K562 (cell line): ENCODE results near the gene FAM118B. TPM values are rescaled to one million over a fixed set of nuclear protein-coding genes. Genes with fewer than 3 reads are reported as not detected.

Experiments
- ATAC-seq: fragments of 200-7000 bp; cut with Tn5 transposase; 3 replicates; pipeline ENCODE4 v1.9.1; 2020; ENCODE audit warnings: moderate library complexity
- BruUV-seq: library from RNA; stranded (reverse); fragments of 400-500 nt; replicated peaks from 2 replicates; lab custom pipeline; 2021; lab: Mats Ljungman, UMichigan
- CTCF ChIA-PET: fragments of 300-600 bp; formaldehyde crosslinking; extraction: SDS; loops from one replicate; lab custom pipeline; 2021; ENCODE audit warnings: low intra/inter-chr PET ratio; lab: Yijun Ruan, JAX
- POLR2A ChIA-PET: fragments of 300-600, 350-650 bp; sonication (Branson Sonifier 250); formaldehyde crosslinking; extraction: SDS; loops from one replicate; lab custom pipeline; 2021; ENCODE audit warnings: antibody characterized with exemption, inconsistent platforms; lab: Yijun Ruan, JAX
- DNase-seq, 4 experiments: peaks; one replicate each; pipeline versions ENCODE4 v3.0.0 to v3.0.0-alpha.2; 2011 to 2018; ENCODE audit warnings: low spot score in 3 of 4, mixed read lengths in 3 of 4; ENCODE audit errors: extremely low read depth in 1 of 4
- FAIRE-seq: peaks from 2 replicates; lab custom pipeline; 2011; peaks lifted over from hg19 to GRCh38; lab: Jason Lieb, UNC
- H2AFZ ChIP-seq: 2 replicates; pipeline ENCODE4 v1.6.0; 2011; ENCODE audit warnings: low read depth, low read length, control low read depth, inconsistent platforms
- H3K27ac ChIP-seq: fragments of 200-600 bp; 3 replicates; pipeline ENCODE4 v1.8.0; 2011; ENCODE audit warnings: low read depth, mild to moderate bottlenecking, control low read depth, inconsistent platforms, low read length, moderate library complexity, mixed read lengths; ENCODE audit errors: extremely low read depth
- H3K27me3 ChIP-seq, 2 experiments: fragments of 300-600 bp in 1 of 2; 2 replicates in 1 of 2; 3 replicates in 1 of 2; pipeline versions ENCODE4 v1.6.0 to v1.8.0; 2011; ENCODE audit warnings: inconsistent platforms in 2 of 2, low read length in 2 of 2, mild to moderate bottlenecking in 1 of 2, mixed read lengths in 1 of 2, moderate library complexity in 1 of 2; ENCODE audit not compliant: control insufficient read depth in 2 of 2, insufficient read depth in 2 of 2
- H3K36me3 ChIP-seq: fragments of 300-600 bp; 3 replicates; pipeline ENCODE4 v1.8.0; 2011; ENCODE audit warnings: mild to moderate bottlenecking, low read length, inconsistent platforms; ENCODE audit not compliant: control insufficient read depth, insufficient read depth
- H3K4me1 ChIP-seq, 2 experiments: fragments of 200-600 bp in 1 of 2; replicated peaks in 1 of 2; 2 replicates in 1 of 2; 3 replicates in 1 of 2; pipeline versions ENCODE4 v1.5.1 to v1.8.0; 2011; ENCODE audit warnings: inconsistent platforms in 2 of 2, low read length in 2 of 2, mild to moderate bottlenecking in 1 of 2, mixed read lengths in 1 of 2, moderate library complexity in 1 of 2; ENCODE audit not compliant: control insufficient read depth in 2 of 2, insufficient read depth in 2 of 2
- H3K4me2 ChIP-seq: 2 replicates; pipeline ENCODE4 v1.6.1; 2011; ENCODE audit warnings: low read length, control low read depth, inconsistent platforms, mixed read lengths; ENCODE audit not compliant: insufficient read depth
- H3K4me3 ChIP-seq: fragments of 200-600 bp; sonication (generic), shearing (Covaris generic); 2 replicates; pipeline ENCODE4 v1.5.1; 2016; ENCODE audit warnings: control low read depth, inconsistent platforms
- H3K79me2 ChIP-seq: fragments of 200-600 bp; 3 replicates; pipeline ENCODE4 v1.8.0; 2011; ENCODE audit warnings: low read length, inconsistent platforms; ENCODE audit not compliant: control insufficient read depth, insufficient read depth
- H3K9ac ChIP-seq, 2 experiments: 2 replicates each; pipeline versions ENCODE4 v1.6.0 to v1.6.1; 2011; ENCODE audit warnings: low read depth in 2 of 2, low read length in 2 of 2, control low read depth in 1 of 2, inconsistent platforms in 1 of 2, mild to moderate bottlenecking in 1 of 2, mixed read lengths in 1 of 2; ENCODE audit not compliant: insufficient read depth in 1 of 2
- H3K9me1 ChIP-seq: one replicate; pipeline ENCODE4 v1.6.0; 2011; ENCODE audit warnings: inconsistent platforms, mild to moderate bottlenecking, low read length, moderate library complexity; ENCODE audit not compliant: control insufficient read depth, insufficient read depth
- H3K9me3 ChIP-seq: replicated peaks from 2 replicates; pipeline ENCODE4 v1.5.1; 2011; ENCODE audit warnings: low read depth, low read length, inconsistent platforms; ENCODE audit not compliant: control insufficient read depth, insufficient read depth
- H4K20me1 ChIP-seq: replicated peaks from 2 replicates; pipeline ENCODE4 v1.6.1; 2011; ENCODE audit warnings: low read length, inconsistent platforms, mixed read lengths; ENCODE audit not compliant: control insufficient read depth, insufficient read depth
- ARID1B ChIP-seq: fragments of 450-650 bp; IDR thresholded peaks from 2 replicates; pipeline ENCODE4 v1.6.1; 2016; ENCODE audit warnings: antibody characterized with exemption, mild to moderate bottlenecking, inconsistent platforms
- CBFA2T3 ChIP-seq: fragments of 450-650 bp; IDR thresholded peaks from 2 replicates; pipeline ENCODE4 v1.6.1; 2017
- DMBX1 ChIP-seq: fragments of 250-450 bp; sonication (Bioruptor Pico); IDR thresholded peaks from 2 replicates; pipeline ENCODE4 v1.8.0; 2022; ENCODE audit warnings: inconsistent platforms, mild to moderate bottlenecking, moderate library complexity, borderline replicate concordance
- FOXM1 ChIP-seq, 2 experiments: fragments of 450-650 bp in 1 of 2; sonication (generic) in 1 of 2; formaldehyde crosslinking in 1 of 2; IDR thresholded peaks; 2 replicates each; pipeline versions ENCODE4 v1.6.1 to v1.9.0; 2017 to 2022; ENCODE audit warnings: low read depth in 2 of 2, mild to moderate bottlenecking in 2 of 2, missing genetic modification reagents in 1 of 2, moderate library complexity in 1 of 2
- MTA1 ChIP-seq: fragments of 450-650 bp; IDR thresholded peaks from 2 replicates; pipeline ENCODE4 v1.6.1; 2017; ENCODE audit warnings: borderline replicate concordance
- NFE2 ChIP-seq: IDR thresholded peaks from 2 replicates; pipeline ENCODE4 v1.6.1; 2014; ENCODE audit warnings: antibody characterized with exemption, low read depth
- TAL1 ChIP-seq: fragments of 450-650 bp; IDR thresholded peaks from 2 replicates; pipeline ENCODE4 v1.6.1; 2016; ENCODE audit warnings: mild to moderate bottlenecking
- ZNF140 ChIP-seq: fragments of 250-450 bp; sonication (Bioruptor Pico); IDR thresholded peaks from 2 replicates; pipeline ENCODE4 v1.8.0; 2021; ENCODE audit warnings: moderate library complexity, mild to moderate bottlenecking, inconsistent platforms
- ZNF24 ChIP-seq: fragments of 450-650 bp; IDR thresholded peaks from 2 replicates; pipeline ENCODE4 v1.6.1; 2016
- WGBS: fragments of 100-300 bp; shearing (Covaris generic); methylation state at CpG from one replicate; pipeline ENCODE4 v1.1.6; 2016; ENCODE audit warnings: low coverage, mixed read lengths; ENCODE audit not compliant: insufficient coverage; ENCODE audit errors: missing lambda C conversion rate; 5-methylcytosine and 5-hydroxymethylcytosine counted together
- in situ Hi-C: fragments of 300-500 bp; cut with MboI; formaldehyde crosslinking; loops from 4 replicates; pipeline ENCODE4 v1.15.0; 2018; ENCODE audit warnings: inconsistent platforms, mixed read lengths
- intact Hi-C: fragments of 100-400 bp; cut with micrococcal nuclease; formaldehyde crosslinking; loops from 2 replicates; pipeline ENCODE4 v1.14.2; 2022
- polyA plus RNA-seq, 8 experiments: library from polyadenylated mRNA; depleted of rRNA in 4 of 8; stranded (reverse) in 5 of 8; unstranded in 3 of 8; fragments of >200 nt; fragmentation: Nextera tagmentation in 2 of 8; fragmentation: Illumina TruSeq in 1 of 8; extraction: Ambion mirVana in 2 of 8; extraction: Trizol in 1 of 8; gene quantifications; 2 replicates each; pipeline versions ENCODE4 v1.2.1 to v1.2.3, GENCODE V29; 2011 to 2014; ENCODE audit warnings: inconsistent platforms in 1 of 8, missing spikeins in 1 of 8
- total RNA-seq, 7 experiments: library from RNA; depleted of rRNA in 6 of 7; stranded (reverse); fragments of >200 nt in 6 of 7; fragmentation: Illumina TruSeq in 2 of 7; extraction: Trizol in 2 of 7; gene quantifications; 2 replicates each; pipeline versions ENCODE4 v1.2.1 to v1.2.3, GENCODE V29; 2011 to 2021; ENCODE audit warnings: low replicate concordance in 1 of 7
- TF ChIP-seq, protein P1 (sequence below), 2 experiments: fragments of 450-650 bp in 1 of 2; sonication (generic) in 1 of 2; formaldehyde crosslinking; conservative IDR thresholded peaks; 2 replicates each; pipeline versions ENCODE4 v1.4.0 to v1.8.1; 2020 to 2022; ENCODE audit warnings: mild to moderate bottlenecking in 1 of 2, missing genetic modification reagents in 1 of 2
- TF ChIP-seq, protein P2 (sequence below): fragments of 450-650 bp; conservative IDR thresholded peaks from 2 replicates; pipeline ENCODE4 v1.6.1; 2016; ENCODE audit warnings: missing genetic modification characterization, low read depth, mild to moderate bottlenecking, control low read depth, missing compliant biosample characterization
- TF ChIP-seq, protein P3 (sequence below): fragments of 200-800 bp; sonication (Bioruptor generic); IDR thresholded peaks from 2 replicates; pipeline ENCODE4 v1.6.1; 2017; ENCODE audit warnings: missing genetic modification characterization, missing compliant biosample characterization
- TF ChIP-seq, protein P4 (sequence below): fragments of 450-650 bp; IDR thresholded peaks from 2 replicates; pipeline ENCODE4 v1.6.1; 2018; ENCODE audit not compliant: partially characterized antibody
- TF ChIP-seq, protein P5 (sequence below): fragments of 450-650 bp; IDR thresholded peaks from 2 replicates; pipeline ENCODE4 v1.6.1; 2016

FAM118B gene
- total and polyA plus RNA-seq, 9 of the 15 experiments (the other 6 are each of a cell fraction or from before 2014, with no cell fraction given): 12.0 to 49.0 (median 22.1) TPM

DNA sequence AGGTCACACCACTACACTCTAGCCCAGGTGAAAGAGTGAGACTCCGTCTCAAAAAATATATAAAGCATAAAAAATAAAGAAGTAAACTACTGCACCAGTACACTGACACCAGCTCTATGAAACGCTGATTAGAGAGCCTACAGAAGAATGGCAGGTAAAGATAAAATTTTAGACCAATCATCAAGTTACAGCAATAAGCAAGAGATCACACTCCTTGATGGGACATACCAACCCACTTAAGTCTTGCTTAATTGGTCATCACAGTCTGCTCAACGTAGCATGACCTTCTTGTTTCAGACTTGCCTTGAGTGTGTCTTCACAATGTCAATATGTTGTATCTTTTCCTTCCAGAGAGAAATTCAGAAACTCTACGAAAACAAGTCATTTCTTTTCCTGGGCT lies 44.6 kb downstream of the FAM118B start:
- DNase-seq (peak in 2 of 4 experiments; percentile 27 to 37), ATAC-seq (peak; percentile 66), FAIRE-seq (no peak)
- BruUV-seq: no TSS peak
- Histone ChIP-seq H3K4me3 (no peak overlapping the region), H3K36me3 (peaks cover 58% of the 10 kb centered on the region), H3K79me2 (no peaks in the 10 kb centered on the region), H3K27ac (peak overlapping the region; percentile 28; the same call in 2 of the 3 replicates), H2AFZ (no peak overlapping the region), H3K9ac (no peak overlapping the region), H3K4me2 (peak overlapping the region; percentile 31), H4K20me1 (no peaks in the 10 kb centered on the region), H3K4me1 (peaks cover 0 to 6% of the 10 kb centered on the region in 2 experiments; a peak in 2 of 5 replicates), H3K9me3 (no peaks in the 10 kb centered on the region), H3K9me1 (no peaks in the 10 kb centered on the region), H3K27me3 (no peaks in the 10 kb centered on the region)
- ChIA-PET POLR2A (interaction anchor here (0.8 to 2.1 kb wide), 2 partner anchors 9 to 12 kb away, joined by 3 to 6 read pairs; partner anchors contain the start of genes FOXRED1 and SRPRA), CTCF (no interaction called here)
- in situ Hi-C loops: no loop called here
- 24% methylated on average over 4 of the region's 4 CpGs for WGBS
- intact Hi-C loops: no loop called here
- TF ChIP-seq DMBX1: no peak
- TF ChIP-seq, protein P1, sequence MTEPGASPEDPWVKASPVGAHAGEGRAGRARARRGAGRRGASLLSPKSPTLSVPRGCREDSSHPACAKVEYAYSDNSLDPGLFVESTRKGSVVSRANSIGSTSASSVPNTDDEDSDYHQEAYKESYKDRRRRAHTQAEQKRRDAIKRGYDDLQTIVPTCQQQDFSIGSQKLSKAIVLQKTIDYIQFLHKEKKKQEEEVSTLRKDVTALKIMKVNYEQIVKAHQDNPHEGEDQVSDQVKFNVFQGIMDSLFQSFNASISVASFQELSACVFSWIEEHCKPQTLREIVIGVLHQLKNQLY (CRISPR knock-in tag; conservative IDR thresholded peaks at IDR 0.05): no peak
- peak; percentile 45; the same call in 1 of the 2 replicates for TF ChIP-seq TAL1
- TF ChIP-seq ZNF24: no peak
- TF ChIP-seq, protein P2, sequence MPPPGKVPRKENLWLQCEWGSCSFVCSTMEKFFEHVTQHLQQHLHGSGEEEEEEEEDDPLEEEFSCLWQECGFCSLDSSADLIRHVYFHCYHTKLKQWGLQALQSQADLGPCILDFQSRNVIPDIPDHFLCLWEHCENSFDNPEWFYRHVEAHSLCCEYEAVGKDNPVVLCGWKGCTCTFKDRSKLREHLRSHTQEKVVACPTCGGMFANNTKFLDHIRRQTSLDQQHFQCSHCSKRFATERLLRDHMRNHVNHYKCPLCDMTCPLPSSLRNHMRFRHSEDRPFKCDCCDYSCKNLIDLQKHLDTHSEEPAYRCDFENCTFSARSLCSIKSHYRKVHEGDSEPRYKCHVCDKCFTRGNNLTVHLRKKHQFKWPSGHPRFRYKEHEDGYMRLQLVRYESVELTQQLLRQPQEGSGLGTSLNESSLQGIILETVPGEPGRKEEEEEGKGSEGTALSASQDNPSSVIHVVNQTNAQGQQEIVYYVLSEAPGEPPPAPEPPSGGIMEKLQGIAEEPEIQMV: no peak
- TF ChIP-seq, protein P3, sequence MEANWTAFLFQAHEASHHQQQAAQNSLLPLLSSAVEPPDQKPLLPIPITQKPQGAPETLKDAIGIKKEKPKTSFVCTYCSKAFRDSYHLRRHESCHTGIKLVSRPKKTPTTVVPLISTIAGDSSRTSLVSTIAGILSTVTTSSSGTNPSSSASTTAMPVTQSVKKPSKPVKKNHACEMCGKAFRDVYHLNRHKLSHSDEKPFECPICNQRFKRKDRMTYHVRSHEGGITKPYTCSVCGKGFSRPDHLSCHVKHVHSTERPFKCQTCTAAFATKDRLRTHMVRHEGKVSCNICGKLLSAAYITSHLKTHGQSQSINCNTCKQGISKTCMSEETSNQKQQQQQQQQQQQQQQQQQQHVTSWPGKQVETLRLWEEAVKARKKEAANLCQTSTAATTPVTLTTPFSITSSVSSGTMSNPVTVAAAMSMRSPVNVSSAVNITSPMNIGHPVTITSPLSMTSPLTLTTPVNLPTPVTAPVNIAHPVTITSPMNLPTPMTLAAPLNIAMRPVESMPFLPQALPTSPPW (CRISPR knock-in tag): no peak
- TF ChIP-seq NFE2: no peak
- TF ChIP-seq CBFA2T3: peak; percentile 47
- no peak for TF ChIP-seq FOXM1 (IDR thresholded peaks at IDR 0.05; ENCODE audit: low read depth)
- TF ChIP-seq FOXM1 (CRISPR knock-in tag; IDR thresholded peaks at IDR 0.05; ENCODE audit: low read depth): no peak
- TF ChIP-seq ARID1B: peak; percentile 57
- TF ChIP-seq ZNF140: no peak
- TF ChIP-seq, protein P4, sequence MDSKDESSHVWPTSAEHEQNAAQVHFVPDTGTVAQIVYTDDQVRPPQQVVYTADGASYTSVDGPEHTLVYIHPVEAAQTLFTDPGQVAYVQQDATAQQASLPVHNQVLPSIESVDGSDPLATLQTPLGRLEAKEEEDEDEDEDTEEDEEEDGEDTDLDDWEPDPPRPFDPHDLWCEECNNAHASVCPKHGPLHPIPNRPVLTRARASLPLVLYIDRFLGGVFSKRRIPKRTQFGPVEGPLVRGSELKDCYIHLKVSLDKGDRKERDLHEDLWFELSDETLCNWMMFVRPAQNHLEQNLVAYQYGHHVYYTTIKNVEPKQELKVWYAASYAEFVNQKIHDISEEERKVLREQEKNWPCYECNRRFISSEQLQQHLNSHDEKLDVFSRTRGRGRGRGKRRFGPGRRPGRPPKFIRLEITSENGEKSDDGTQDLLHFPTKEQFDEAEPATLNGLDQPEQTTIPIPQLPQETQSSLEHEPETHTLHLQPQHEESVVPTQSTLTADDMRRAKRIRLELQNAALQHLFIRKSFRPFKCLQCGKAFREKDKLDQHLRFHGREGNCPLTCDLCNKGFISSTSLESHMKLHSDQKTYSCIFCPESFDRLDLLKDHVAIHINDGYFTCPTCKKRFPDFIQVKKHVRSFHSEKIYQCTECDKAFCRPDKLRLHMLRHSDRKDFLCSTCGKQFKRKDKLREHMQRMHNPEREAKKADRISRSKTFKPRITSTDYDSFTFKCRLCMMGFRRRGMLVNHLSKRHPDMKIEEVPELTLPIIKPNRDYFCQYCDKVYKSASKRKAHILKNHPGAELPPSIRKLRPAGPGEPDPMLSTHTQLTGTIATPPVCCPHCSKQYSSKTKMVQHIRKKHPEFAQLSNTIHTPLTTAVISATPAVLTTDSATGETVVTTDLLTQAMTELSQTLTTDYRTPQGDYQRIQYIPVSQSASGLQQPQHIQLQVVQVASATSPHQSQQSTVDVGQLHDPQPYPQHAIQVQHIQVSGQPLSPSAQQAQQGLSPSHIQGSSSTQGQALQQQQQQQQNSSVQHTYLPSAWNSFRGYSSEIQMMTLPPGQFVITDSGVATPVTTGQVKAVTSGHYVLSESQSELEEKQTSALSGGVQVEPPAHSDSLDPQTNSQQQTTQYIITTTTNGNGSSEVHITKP: peak; percentile 83
- TF ChIP-seq, protein P5, sequence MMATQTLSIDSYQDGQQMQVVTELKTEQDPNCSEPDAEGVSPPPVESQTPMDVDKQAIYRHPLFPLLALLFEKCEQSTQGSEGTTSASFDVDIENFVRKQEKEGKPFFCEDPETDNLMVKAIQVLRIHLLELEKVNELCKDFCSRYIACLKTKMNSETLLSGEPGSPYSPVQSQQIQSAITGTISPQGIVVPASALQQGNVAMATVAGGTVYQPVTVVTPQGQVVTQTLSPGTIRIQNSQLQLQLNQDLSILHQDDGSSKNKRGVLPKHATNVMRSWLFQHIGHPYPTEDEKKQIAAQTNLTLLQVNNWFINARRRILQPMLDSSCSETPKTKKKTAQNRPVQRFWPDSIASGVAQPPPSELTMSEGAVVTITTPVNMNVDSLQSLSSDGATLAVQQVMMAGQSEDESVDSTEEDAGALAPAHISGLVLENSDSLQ: peak; percentile 64
- no peak for TF ChIP-seq MTA1
